ENCODE data around the gene RCVRN.

The RCVRN gene

GRCh38 chr17:9917131-9917530 lies 12.1 kb upstream of the RCVRN start:
- no peaks in the 10 kb centered on the region for H3K27me3 ChIP-seq (ENCODE audit: insufficient read depth, low read length)

GRCh38 chr17:9916108-9916507 lies 11.0 kb upstream of the RCVRN start:
- no peaks in the 10 kb centered on the region for H3K4me1 ChIP-seq (ENCODE audit: insufficient read depth, low read length)
- H3K27me3 ChIP-seq (ENCODE audit: insufficient read depth, low read length): no peaks in the 10 kb centered on the region
- H3K4me3 ChIP-seq (ENCODE audit: low read length): no peak overlapping the region
- no peak overlapping the region for H2AFZ ChIP-seq (ENCODE audit: low read depth, low read length)
- no peaks in the 10 kb centered on the region for H3K9me3 ChIP-seq (ENCODE audit: low read length)
- H3K36me3 ChIP-seq (ENCODE audit: insufficient read depth, low read length): no peaks in the 10 kb centered on the region

More at GRCh38 chr17:9917131-9917530, 12.1 kb upstream of the RCVRN start:
- Histone ChIP-seq H3K36me3 (ENCODE audit: insufficient read depth, low read length) (no peaks in the 10 kb centered on the region), H3K4me3 (ENCODE audit: low read length) (no peak overlapping the region), H3K4me1 (ENCODE audit: insufficient read depth, low read length) (no peaks in the 10 kb centered on the region), H3K9me3 (ENCODE audit: low read length) (no peaks in the 10 kb centered on the region), H2AFZ (ENCODE audit: low read depth, low read length) (no peak overlapping the region)

- H3K36me3 ChIP-seq (ENCODE audit: insufficient read depth, low read length): no peaks in the 10 kb centered on the region
- H3K9me3 ChIP-seq (ENCODE audit: low read length): no peaks in the 10 kb centered on the region
- H3K4me1 ChIP-seq (ENCODE audit: insufficient read depth, low read length): no peaks in the 10 kb centered on the region
- H3K27me3 ChIP-seq (ENCODE audit: insufficient read depth, low read length): no peaks in the 10 kb centered on the region
- H2AFZ ChIP-seq (ENCODE audit: low read depth, low read length): no peak overlapping the region
- no peak overlapping the region for H3K4me3 ChIP-seq (ENCODE audit: low read length)
Measured at GRCh38 chr17:9913476-9913875, 8.4 kb upstream of the RCVRN start.

GRCh38 chr17:9912121-9913099 lies 7.3 kb upstream of the RCVRN start:
- H3K36me3 ChIP-seq (ENCODE audit: insufficient read depth, low read length): no peaks in the 10 kb centered on the region
- no peaks in the 10 kb centered on the region for H3K4me1 ChIP-seq (ENCODE audit: insufficient read depth, low read length)
- H3K4me3 ChIP-seq (ENCODE audit: low read length): no peak overlapping the region
- no peaks in the 10 kb centered on the region for H3K27me3 ChIP-seq (ENCODE audit: insufficient read depth, low read length)
- H3K9me3 ChIP-seq (ENCODE audit: low read length): no peaks in the 10 kb centered on the region
- H2AFZ ChIP-seq (ENCODE audit: low read depth, low read length): no peak overlapping the region

GRCh38 chr17:9911089-9911488 lies 6.0 kb upstream of the RCVRN start:
- Histone ChIP-seq H3K4me1 (ENCODE audit: insufficient read depth, low read length) (no peaks in the 10 kb centered on the region), H3K36me3 (ENCODE audit: insufficient read depth, low read length) (no peaks in the 10 kb centered on the region), H3K9me3 (ENCODE audit: low read length) (no peaks in the 10 kb centered on the region), H2AFZ (ENCODE audit: low read depth, low read length) (no peak overlapping the region), H3K4me3 (ENCODE audit: low read length) (no peak overlapping the region), H3K27me3 (ENCODE audit: insufficient read depth, low read length) (no peaks in the 10 kb centered on the region)

GRCh38 chr17:9908649-9909042 lies 3.6 kb upstream of the RCVRN start:
- Histone ChIP-seq H3K27me3 (ENCODE audit: insufficient read depth, low read length) (no peaks in the 10 kb centered on the region), H3K9me3 (ENCODE audit: low read length) (no peaks in the 10 kb centered on the region), H3K36me3 (ENCODE audit: insufficient read depth, low read length) (no peaks in the 10 kb centered on the region), H2AFZ (ENCODE audit: low read depth, low read length) (no peak overlapping the region), H3K4me3 (ENCODE audit: low read length) (no peak overlapping the region), H3K4me1 (ENCODE audit: insufficient read depth, low read length) (no peaks in the 10 kb centered on the region)

- no peak overlapping the region for H2AFZ ChIP-seq (ENCODE audit: low read depth, low read length)
- H3K36me3 ChIP-seq (ENCODE audit: insufficient read depth, low read length): no peaks in the 10 kb centered on the region
- no peaks in the 10 kb centered on the region for H3K4me1 ChIP-seq (ENCODE audit: insufficient read depth, low read length)
- H3K9me3 ChIP-seq (ENCODE audit: low read length): no peaks in the 10 kb centered on the region
- H3K4me3 ChIP-seq (ENCODE audit: low read length): no peak overlapping the region
- H3K27me3 ChIP-seq (ENCODE audit: insufficient read depth, low read length): no peaks in the 10 kb centered on the region
Measured at GRCh38 chr17:9907883-9908648, 3.0 kb upstream of the RCVRN start.

GRCh38 chr17:9907131-9907530 lies 2.1 kb upstream of the RCVRN start:
- Histone ChIP-seq H3K9me3 (ENCODE audit: low read length) (no peaks in the 10 kb centered on the region), H3K4me1 (ENCODE audit: insufficient read depth, low read length) (no peaks in the 10 kb centered on the region), H3K4me3 (ENCODE audit: low read length) (no peak overlapping the region), H3K27me3 (ENCODE audit: insufficient read depth, low read length) (no peaks in the 10 kb centered on the region), H2AFZ (ENCODE audit: low read depth, low read length) (no peak overlapping the region), H3K36me3 (ENCODE audit: insufficient read depth, low read length) (no peaks in the 10 kb centered on the region)

GRCh38 chr17:9906616-9907015 lies 1.5 kb upstream of the RCVRN start:
- no peaks in the 10 kb centered on the region for H3K36me3 ChIP-seq (ENCODE audit: insufficient read depth, low read length)
- H3K4me3 ChIP-seq (ENCODE audit: low read length): no peak overlapping the region
- H2AFZ ChIP-seq (ENCODE audit: low read depth, low read length): no peak overlapping the region
- H3K4me1 ChIP-seq (ENCODE audit: insufficient read depth, low read length): no peaks in the 10 kb centered on the region
- no peaks in the 10 kb centered on the region for H3K27me3 ChIP-seq (ENCODE audit: insufficient read depth, low read length)
- H3K9me3 ChIP-seq (ENCODE audit: low read length): no peaks in the 10 kb centered on the region

- no peaks in the 10 kb centered on the region for H3K36me3 ChIP-seq (ENCODE audit: insufficient read depth, low read length)
- no peaks in the 10 kb centered on the region for H3K27me3 ChIP-seq (ENCODE audit: insufficient read depth, low read length)
- H3K4me1 ChIP-seq (ENCODE audit: insufficient read depth, low read length): no peaks in the 10 kb centered on the region
- H3K4me3 ChIP-seq (ENCODE audit: low read length): no peak overlapping the region
- H3K9me3 ChIP-seq (ENCODE audit: low read length): no peaks in the 10 kb centered on the region
- H2AFZ ChIP-seq (ENCODE audit: low read depth, low read length): no peak overlapping the region
Measured at GRCh38 chr17:9905902-9906301, 831 bp upstream of the RCVRN start.

- Histone ChIP-seq H3K4me1 (ENCODE audit: insufficient read depth, low read length) (no peaks in the 10 kb centered on the region), H3K36me3 (ENCODE audit: insufficient read depth, low read length) (no peaks in the 10 kb centered on the region), H2AFZ (ENCODE audit: low read depth, low read length) (no peak overlapping the region), H3K9me3 (ENCODE audit: low read length) (no peaks in the 10 kb centered on the region), H3K4me3 (ENCODE audit: low read length) (no peak overlapping the region), H3K27me3 (ENCODE audit: insufficient read depth, low read length) (no peaks in the 10 kb centered on the region)
Measured at GRCh38 chr17:9904277-9905077, 594 bp downstream of the RCVRN start.

- Histone ChIP-seq H3K36me3 (ENCODE audit: insufficient read depth, low read length) (no peaks in the 10 kb centered on the region), H3K4me1 (ENCODE audit: insufficient read depth, low read length) (peaks cover 6% of the 10 kb centered on the region), H2AFZ (ENCODE audit: low read depth, low read length) (no peak overlapping the region), H3K27me3 (ENCODE audit: insufficient read depth, low read length) (no peaks in the 10 kb centered on the region), H3K4me3 (ENCODE audit: low read length) (no peak overlapping the region), H3K9me3 (ENCODE audit: low read length) (no peaks in the 10 kb centered on the region)
Measured at GRCh38 chr17:9902120-9902519, 3.0 kb downstream of the RCVRN start.

- Histone ChIP-seq H3K9me3 (ENCODE audit: low read length) (no peaks in the 10 kb centered on the region), H3K4me3 (ENCODE audit: low read length) (no peak overlapping the region), H3K4me1 (ENCODE audit: insufficient read depth, low read length) (peaks cover 8% of the 10 kb centered on the region), H2AFZ (ENCODE audit: low read depth, low read length) (no peak overlapping the region), H3K36me3 (ENCODE audit: insufficient read depth, low read length) (no peaks in the 10 kb centered on the region), H3K27me3 (ENCODE audit: insufficient read depth, low read length) (no peaks in the 10 kb centered on the region)
Measured at GRCh38 chr17:9900784-9901183, 4.3 kb downstream of the RCVRN start.

Measured in neuron (in vitro differentiated cells).